Glutamatergic neuron (in vitro differentiated cells): ENCODE data around the gene TMPRSS12. TPM values are rescaled to one million over a fixed set of nuclear protein-coding genes. Genes with fewer than 3 reads are reported as not detected.
"Not testable (repeated sequence)": the region's sequence is repeated elsewhere in the genome, so short reads cannot be mapped to it uniquely, and the experiment has no call there.

Source experiments
- DNase-seq: peaks from one replicate; pipeline ENCODE4 v3.0.0; 2022
- H3K27ac Mint-ChIP-seq: one replicate; pipeline ENCODE4 v1.8.0; 2020; ENCODE audit warnings: mild to moderate bottlenecking, mixed read lengths, inconsistent platforms; ENCODE audit not compliant: unreplicated experiment
- H3K27me3 Mint-ChIP-seq: one replicate; pipeline ENCODE4 v1.8.0; 2020; ENCODE audit warnings: mild to moderate bottlenecking, moderate library complexity, mixed read lengths, inconsistent platforms; ENCODE audit not compliant: unreplicated experiment
- H3K36me3 Mint-ChIP-seq: one replicate; pipeline ENCODE4 v1.8.0; 2020; ENCODE audit warnings: mild to moderate bottlenecking, mixed read lengths, inconsistent platforms; ENCODE audit not compliant: unreplicated experiment
- H3K4me1 Mint-ChIP-seq: one replicate; pipeline ENCODE4 v1.8.0; 2020; ENCODE audit warnings: mild to moderate bottlenecking, low read depth, mixed read lengths, inconsistent platforms; ENCODE audit not compliant: unreplicated experiment
- H3K4me3 Mint-ChIP-seq: one replicate; pipeline ENCODE4 v1.8.0; 2020; ENCODE audit warnings: mild to moderate bottlenecking, mixed read lengths, inconsistent platforms; ENCODE audit not compliant: unreplicated experiment
- H3K9me3 Mint-ChIP-seq: one replicate; pipeline ENCODE4 v1.8.0; 2020; ENCODE audit warnings: mild to moderate bottlenecking, moderate library complexity, mixed read lengths, inconsistent platforms; ENCODE audit not compliant: unreplicated experiment
- CTCF ChIP-seq: fragments of 200-600 bp; sonication (generic); IDR thresholded peaks from one replicate; pipeline ENCODE4 v1.5.0; 2021; ENCODE audit not compliant: partially characterized antibody, unreplicated experiment
- long read RNA-seq: library from polyadenylated mRNA; unstranded; transcript quantifications from one replicate; pipeline ENCODE4 v2.0.0, GENCODE V29; 2020; ENCODE audit not compliant: unreplicated experiment
- total RNA-seq: library from RNA; stranded (reverse); fragmentation: NEBNext Ultra II Directional; extraction: Animal tissue kit (Norgen Biotek cat#: 25700); gene quantifications from one replicate; pipeline ENCODE4 v1.2.1, GENCODE V29; 2021; ENCODE audit not compliant: unreplicated experiment

Gene TMPRSS12
- not detected for total RNA-seq
- long read RNA-seq = 0 reads

GRCh38 chr12:50842637-50843493, at the start of gene TMPRSS12:
Gene TMPRSS12, plus strand, starts transcription at chr12:50842926. Its CDS starts 39 bp downstream, at chr12:50842965.
- H3K27ac Mint-ChIP-seq = no peak within 1 kb of the TSS
- peak; percentile 22 for DNase-seq
- peaks cover 2% of the 10 kb centered on the region for H3K27me3 Mint-ChIP-seq
- no peak within 1 kb of the TSS for H3K4me3 Mint-ChIP-seq
- H3K4me1 Mint-ChIP-seq = no peaks in the 10 kb centered on the region
- H3K9me3 Mint-ChIP-seq = no peaks in the 10 kb centered on the region
- H3K36me3 Mint-ChIP-seq = peaks cover 8% of the 10 kb centered on the region
- TF ChIP-seq CTCF = no peak

- H3K4me3 Mint-ChIP-seq = no peak overlapping the region
- H3K4me1 Mint-ChIP-seq = no peaks in the 10 kb centered on the region
- peaks cover 24% of the 10 kb centered on the region for H3K36me3 Mint-ChIP-seq
- no peak for TF ChIP-seq CTCF
- H3K27me3 Mint-ChIP-seq = no peaks in the 10 kb centered on the region
- no peak for DNase-seq
- peaks cover 3% of the 10 kb centered on the region for H3K9me3 Mint-ChIP-seq
- H3K27ac Mint-ChIP-seq = no peak overlapping the region
Measured at GRCh38 chr12:50799908-50800307, 42.8 kb upstream of the TMPRSS12 start.

- H3K9me3 Mint-ChIP-seq = peaks cover 3% of the 10 kb centered on the region
- no peak for TF ChIP-seq CTCF
- no peaks in the 10 kb centered on the region for H3K27me3 Mint-ChIP-seq
- no peaks in the 10 kb centered on the region for H3K4me1 Mint-ChIP-seq
- DNase-seq = no peak
- H3K27ac Mint-ChIP-seq = no peak overlapping the region
- no peak overlapping the region for H3K4me3 Mint-ChIP-seq
- H3K36me3 Mint-ChIP-seq = peaks cover 18% of the 10 kb centered on the region
Measured at GRCh38 chr12:50803230-50803875, 39.4 kb upstream of the TMPRSS12 start.

- no peaks in the 10 kb centered on the region for H3K9me3 Mint-ChIP-seq
- TF ChIP-seq CTCF = no peak
- H3K4me3 Mint-ChIP-seq = no peak overlapping the region
- no peak for DNase-seq
- H3K27me3 Mint-ChIP-seq = no peaks in the 10 kb centered on the region
- H3K27ac Mint-ChIP-seq = no peak overlapping the region
- H3K4me1 Mint-ChIP-seq = no peaks in the 10 kb centered on the region
- H3K36me3 Mint-ChIP-seq = peaks cover 5% of the 10 kb centered on the region
Measured at GRCh38 chr12:50806176-50806575, 36.5 kb upstream of the TMPRSS12 start.

GRCh38 chr12:50809131-50809530, 33.6 kb upstream of the TMPRSS12 start:
- not testable (repeated sequence) for DNase-seq, H3K9me3 Mint-ChIP-seq, H3K4me1 Mint-ChIP-seq, H3K27me3 Mint-ChIP-seq, H3K27ac Mint-ChIP-seq, H3K36me3 Mint-ChIP-seq, H3K4me3 Mint-ChIP-seq

- not testable (repeated sequence) for H3K4me1 Mint-ChIP-seq, H3K36me3 Mint-ChIP-seq, H3K27ac Mint-ChIP-seq, H3K9me3 Mint-ChIP-seq, DNase-seq, H3K4me3 Mint-ChIP-seq, H3K27me3 Mint-ChIP-seq
Measured at GRCh38 chr12:50814921-50815320, 27.8 kb upstream of the TMPRSS12 start.
